ENCODE results near the gene INSR. TPM values are rescaled to one million over a fixed set of nuclear protein-coding genes. Genes with fewer than 3 reads are reported as not detected.
"Not testable (repeated sequence)": the region's sequence is repeated elsewhere in the genome, so short reads cannot be mapped to it uniquely, and the experiment has no call there.

INSR gene
- total and polyA plus RNA-seq, 2 donors = 15.3 to 38.6 TPM

GRCh38 chr19:7311911-7312310 lies 17.7 kb upstream of the INSR start:
- 95% methylated on average over 12 of the region's 12 CpGs for WGBS
- Histone ChIP-seq H3K4me1 (ENCODE audit: insufficient read depth) (no peaks in the 10 kb centered on the region), H3K36me3 (ENCODE audit: insufficient read depth) (no peaks in the 10 kb centered on the region), H3K4me3 (ENCODE audit: low read depth, low read length) (no peak overlapping the region), H3K27ac (ENCODE audit: low read depth) (no peak overlapping the region)
- no peak for DNase-seq (ENCODE audit: extremely low spot score)

GRCh38 chr19:7308327-7308726 lies 14.1 kb upstream of the INSR start:
- not testable (repeated sequence) for DNase-seq (ENCODE audit: extremely low spot score); H3K36me3 ChIP-seq (ENCODE audit: insufficient read depth); H3K27ac ChIP-seq (ENCODE audit: low read depth); H3K4me3 ChIP-seq (ENCODE audit: low read depth, low read length); H3K4me1 ChIP-seq (ENCODE audit: insufficient read depth)
- 75% methylated on average over 9 of the region's 9 CpGs for WGBS

GRCh38 chr19:7307590-7308218 lies 13.5 kb upstream of the INSR start:
- Histone ChIP-seq H3K4me3 (ENCODE audit: low read depth, low read length) (no peak overlapping the region), H3K4me1 (ENCODE audit: insufficient read depth) (no peaks in the 10 kb centered on the region), H3K36me3 (ENCODE audit: insufficient read depth) (no peaks in the 10 kb centered on the region), H3K27ac (ENCODE audit: low read depth) (no peak overlapping the region)
- DNase-seq (ENCODE audit: extremely low spot score) = no peak
- WGBS = 85% methylated on average over 7 of the region's 7 CpGs

- H3K36me3 ChIP-seq (ENCODE audit: insufficient read depth) = no peaks in the 10 kb centered on the region
- H3K4me3 ChIP-seq (ENCODE audit: low read depth, low read length) = no peak overlapping the region
- no peaks in the 10 kb centered on the region for H3K4me1 ChIP-seq (ENCODE audit: insufficient read depth)
- no peak for DNase-seq (ENCODE audit: extremely low spot score)
- no peak overlapping the region for H3K27ac ChIP-seq (ENCODE audit: low read depth)
- 72% methylated on average over 9 of the region's 9 CpGs for WGBS
Observed at GRCh38 chr19:7304200-7304599, 10.0 kb upstream of the INSR start.

- Histone ChIP-seq H3K36me3 (ENCODE audit: insufficient read depth) (no peaks in the 10 kb centered on the region), H3K4me1 (ENCODE audit: insufficient read depth) (no peaks in the 10 kb centered on the region), H3K4me3 (ENCODE audit: low read depth, low read length) (no peak overlapping the region), H3K27ac (ENCODE audit: low read depth) (no peak overlapping the region)
- 85% methylated on average over 4 of the region's 4 CpGs for WGBS
- DNase-seq (ENCODE audit: extremely low spot score) = no peak
Observed at GRCh38 chr19:7303470-7303869, 9.3 kb upstream of the INSR start.

- WGBS = 83% methylated on average over 5 of the region's 5 CpGs
- Histone ChIP-seq H3K36me3 (ENCODE audit: insufficient read depth) (no peaks in the 10 kb centered on the region), H3K27ac (ENCODE audit: low read depth) (no peak overlapping the region), H3K4me1 (ENCODE audit: insufficient read depth) (no peaks in the 10 kb centered on the region), H3K4me3 (ENCODE audit: low read depth, low read length) (no peak overlapping the region)
- DNase-seq (ENCODE audit: extremely low spot score) = no peak
Observed at GRCh38 chr19:7301525-7301924, 7.3 kb upstream of the INSR start.

- Histone ChIP-seq H3K4me1 (ENCODE audit: insufficient read depth) (no peaks in the 10 kb centered on the region), H3K4me3 (ENCODE audit: low read depth, low read length) (no peak overlapping the region), H3K36me3 (ENCODE audit: insufficient read depth) (no peaks in the 10 kb centered on the region), H3K27ac (ENCODE audit: low read depth) (no peak overlapping the region)
- DNase-seq (ENCODE audit: extremely low spot score) = no peak
- WGBS = 52% methylated on average over 7 of the region's 7 CpGs
Observed at GRCh38 chr19:7297742-7298141, 3.5 kb upstream of the INSR start.

- 93% methylated on average over 6 of the region's 6 CpGs for WGBS
- Histone ChIP-seq H3K36me3 (ENCODE audit: insufficient read depth) (no peaks in the 10 kb centered on the region), H3K4me3 (ENCODE audit: low read depth, low read length) (no peak overlapping the region), H3K4me1 (ENCODE audit: insufficient read depth) (no peaks in the 10 kb centered on the region), H3K27ac (ENCODE audit: low read depth) (no peak overlapping the region)
- DNase-seq (ENCODE audit: extremely low spot score) = no peak
Observed at GRCh38 chr19:7295912-7296536, 1.8 kb upstream of the INSR start.

GRCh38 chr19:7294558-7295212 lies 471 bp upstream of the INSR start:
- Histone ChIP-seq H3K36me3 (ENCODE audit: insufficient read depth) (no peaks in the 10 kb centered on the region), H3K4me1 (ENCODE audit: insufficient read depth) (no peaks in the 10 kb centered on the region), H3K27ac (ENCODE audit: low read depth) (peak overlapping the region; percentile 81), H3K4me3 (ENCODE audit: low read depth, low read length) (peak overlapping the region; percentile 99)
- 3% methylated on average over 43 of the region's 43 CpGs for WGBS
- DNase-seq (ENCODE audit: extremely low spot score) = peak; percentile 14

- WGBS = 7% methylated on average over 54 of the region's 54 CpGs
- peak overlapping the region; percentile 99 for H3K4me3 ChIP-seq (ENCODE audit: low read depth, low read length)
- H3K36me3 ChIP-seq (ENCODE audit: insufficient read depth) = no peaks in the 10 kb centered on the region
- no peak for DNase-seq (ENCODE audit: extremely low spot score)
- H3K4me1 ChIP-seq (ENCODE audit: insufficient read depth) = no peaks in the 10 kb centered on the region
- peak overlapping the region; percentile 67 for H3K27ac ChIP-seq (ENCODE audit: low read depth)
Observed at GRCh38 chr19:7292950-7293761, 1.1 kb downstream of the INSR start.

GRCh38 chr19:7292352-7292949 lies 1.8 kb downstream of the INSR start:
- no peak for DNase-seq (ENCODE audit: extremely low spot score)
- WGBS = 71% methylated on average over 12 of the region's 12 CpGs
- Histone ChIP-seq H3K36me3 (ENCODE audit: insufficient read depth) (no peaks in the 10 kb centered on the region), H3K4me3 (ENCODE audit: low read depth, low read length) (peak overlapping the region; percentile 99), H3K27ac (ENCODE audit: low read depth) (no peak overlapping the region), H3K4me1 (ENCODE audit: insufficient read depth) (no peaks in the 10 kb centered on the region)

- H3K4me3 ChIP-seq (ENCODE audit: low read depth, low read length) = no peak overlapping the region
- no peak for DNase-seq (ENCODE audit: extremely low spot score)
- H3K4me1 ChIP-seq (ENCODE audit: insufficient read depth) = no peaks in the 10 kb centered on the region
- H3K27ac ChIP-seq (ENCODE audit: low read depth) = no peak overlapping the region
- no peaks in the 10 kb centered on the region for H3K36me3 ChIP-seq (ENCODE audit: insufficient read depth)
- 37% methylated on average over 6 of the region's 6 CpGs for WGBS
Observed at GRCh38 chr19:7288977-7289376, 5.2 kb downstream of the INSR start.

GRCh38 chr19:7288131-7288530 lies 6.1 kb downstream of the INSR start:
- no peak overlapping the region for H3K27ac ChIP-seq (ENCODE audit: low read depth)
- 98% methylated on average over 1 of the region's 1 CpG for WGBS
- no peak overlapping the region for H3K4me3 ChIP-seq (ENCODE audit: low read depth, low read length)
- H3K4me1 ChIP-seq (ENCODE audit: insufficient read depth) = no peaks in the 10 kb centered on the region
- DNase-seq (ENCODE audit: extremely low spot score) = no peak
- H3K36me3 ChIP-seq (ENCODE audit: insufficient read depth) = no peaks in the 10 kb centered on the region
